Brain pericyte (primary cell): Measurements from ENCODE around the gene PRKN.

Experiments used
- DNase-seq: peaks from one replicate; pipeline ENCODE4 v3.0.0-alpha.2; 2012; ENCODE audit warnings: low read depth, low spot score

Gene PRKN

GRCh38 chr6:162620073-162620472, 107.5 kb downstream of the PRKN start:
- DNase-seq = no peak

- no peak for DNase-seq
Measured at GRCh38 chr6:162618448-162619002, 109.0 kb downstream of the PRKN start.

- no peak for DNase-seq
Measured at GRCh38 chr6:162615016-162615705, 112.4 kb downstream of the PRKN start.

- DNase-seq = no peak
Measured at GRCh38 chr6:162613310-162613709, 114.3 kb downstream of the PRKN start.

GRCh38 chr6:162612613-162613012, 115.0 kb downstream of the PRKN start:
- DNase-seq = no peak

- DNase-seq = no peak
Measured at GRCh38 chr6:162610351-162610750, 117.2 kb downstream of the PRKN start.

GRCh38 chr6:162605881-162606280, 121.7 kb downstream of the PRKN start:
- no peak for DNase-seq

GRCh38 chr6:162603231-162604015, 124.1 kb downstream of the PRKN start:
- DNase-seq = no peak

GRCh38 chr6:162602759-162603158, 124.8 kb downstream of the PRKN start:
- no peak for DNase-seq

- no peak for DNase-seq
Measured at GRCh38 chr6:162596676-162597075, 130.9 kb downstream of the PRKN start.

- no peak for DNase-seq
Measured at GRCh38 chr6:162591517-162591916, 136.0 kb downstream of the PRKN start.

- no peak for DNase-seq
Measured at GRCh38 chr6:162581988-162582780, 145.4 kb downstream of the PRKN start.

- no peak for DNase-seq
Measured at GRCh38 chr6:162580619-162581018, 146.9 kb downstream of the PRKN start.

GRCh38 chr6:162576016-162576415, 151.6 kb downstream of the PRKN start:
- DNase-seq = no peak

- no peak for DNase-seq
Measured at GRCh38 chr6:162572240-162572639, 155.3 kb downstream of the PRKN start.

- DNase-seq = no peak
Measured at GRCh38 chr6:162568266-162568665, 159.3 kb downstream of the PRKN start.

- no peak for DNase-seq
Measured at GRCh38 chr6:162562041-162562440, 165.5 kb downstream of the PRKN start.

- no peak for DNase-seq
Measured at GRCh38 chr6:162560891-162561290, 166.7 kb downstream of the PRKN start.

GRCh38 chr6:162554531-162554930, 173.0 kb downstream of the PRKN start:
- no peak for DNase-seq

GRCh38 chr6:162546905-162547304, 180.7 kb downstream of the PRKN start:
- DNase-seq = no peak

- DNase-seq = no peak
Measured at GRCh38 chr6:162543221-162543620, 184.3 kb downstream of the PRKN start.

GRCh38 chr6:162541019-162541601, 186.5 kb downstream of the PRKN start:
- no peak for DNase-seq
